Lower lobe of right lung (tissue), 2 donors: ENCODE results near the gene KIF6. TPM values are rescaled to one million over a fixed set of nuclear protein-coding genes. Genes with fewer than 3 reads are reported as not detected.

ENCODE experiments used
- ATAC-seq, 2 donors: fragments of 200-7000 bp; cut with Tn5 transposase; one replicate each; pipeline ENCODE4 v1.9.1; 2020 to 2022; ENCODE audit warnings: mild to moderate bottlenecking in 2 of 2, moderate library complexity in 2 of 2
- DNase-seq: peaks from one replicate; pipeline ENCODE4 v3.0.0-alpha.2; 2020
- H3K27ac ChIP-seq: fragments of 200-600 bp; one replicate; pipeline ENCODE4 v1.8.0; 2022
- H3K27me3 ChIP-seq: fragments of 200-600 bp; one replicate; pipeline ENCODE4 v1.8.0; 2022; ENCODE audit warnings: low read depth
- H3K36me3 ChIP-seq: fragments of 200-600 bp; one replicate; pipeline ENCODE4 v1.8.0; 2022; ENCODE audit warnings: mild to moderate bottlenecking
- H3K4me1 ChIP-seq: fragments of 200-600 bp; one replicate; pipeline ENCODE4 v1.8.0; 2022
- H3K4me3 ChIP-seq: fragments of 200-600 bp; one replicate; pipeline ENCODE4 v1.8.0; 2022; ENCODE audit warnings: mild to moderate bottlenecking
- H3K9me3 ChIP-seq: fragments of 200-600 bp; one replicate; pipeline ENCODE4 v1.8.0; 2022
- CTCF ChIP-seq: fragments of 200-600 bp; IDR thresholded peaks from one replicate; pipeline ENCODE4 v1.8.0; 2022; ENCODE audit warnings: antibody characterized with exemption, mild to moderate bottlenecking
- intact Hi-C: fragments of 100-400 bp; cut with DNase I; formaldehyde crosslinking; loops from one replicate; pipeline ENCODE4 v1.11.0; 2022
- total RNA-seq: library from RNA; stranded (reverse); fragmentation: NEBNext Ultra II Directional; extraction: Animal tissue kit (Norgen Biotek cat#: 25700); gene quantifications from one replicate; pipeline ENCODE4 v1.2.1, GENCODE V29; 2021
- donor health status: DM: no; HTN: yes; CAD: no; lungs with severe emphysema.

The KIF6 gene
- total RNA-seq, 1 donor from 2014 or later = 2.5 TPM

DNA sequence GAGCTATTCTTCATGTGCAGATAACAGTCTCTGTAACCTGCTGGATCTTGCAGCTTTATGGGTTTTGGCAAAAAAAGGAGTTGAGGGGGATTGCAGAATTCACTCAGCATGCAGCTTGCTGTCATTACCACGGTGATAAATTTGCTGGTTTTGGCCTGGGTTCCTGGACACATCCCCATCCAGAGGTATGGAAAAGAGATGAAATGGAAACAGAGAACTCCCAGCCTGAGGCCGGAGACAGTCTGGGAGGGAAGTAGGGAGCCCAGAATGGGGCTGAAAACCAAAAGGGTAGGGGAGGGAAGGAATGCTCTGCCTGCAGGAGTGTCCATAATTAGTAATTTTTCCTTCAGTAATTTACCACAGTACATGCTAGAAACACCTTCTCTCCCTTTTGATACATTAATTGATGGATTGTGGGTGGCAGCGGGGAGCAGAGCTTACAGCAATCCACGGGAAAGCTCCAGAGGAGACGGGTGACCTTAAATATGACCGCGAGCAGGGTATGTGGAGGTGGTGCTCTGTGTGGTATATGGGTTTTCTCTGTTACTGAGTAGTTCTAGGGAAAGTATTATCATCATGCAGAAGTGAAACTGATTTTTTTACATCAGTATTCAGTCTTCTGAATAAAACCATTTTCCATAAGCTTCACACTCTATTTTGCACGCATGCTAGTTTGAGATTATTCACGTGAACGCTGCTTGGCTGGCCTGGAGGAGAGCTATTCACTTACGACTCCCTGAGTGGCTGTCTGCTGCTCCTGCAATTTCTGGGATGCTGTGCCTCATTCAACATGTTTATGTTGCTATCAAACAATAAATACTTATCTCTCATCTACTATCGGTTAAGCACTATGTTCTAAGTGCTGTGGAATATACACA, 336.4 kb downstream of the KIF6 start:
- intact Hi-C loops = no loop called here
- no peak for DNase-seq

GRCh38 chr6:39387785-39388184, 337.4 kb downstream of the KIF6 start:
- intact Hi-C loops = no loop called here
- Histone ChIP-seq H3K4me1 (no peaks in the 10 kb centered on the region), H3K36me3 (no peaks in the 10 kb centered on the region), H3K27ac (no peak overlapping the region), H3K27me3 (no peaks in the 10 kb centered on the region), H3K9me3 (no peaks in the 10 kb centered on the region), H3K4me3 (no peak overlapping the region)
- no peak for DNase-seq
- no peak for TF ChIP-seq CTCF
- ATAC-seq = no peak

More for the DNA sequence above, 336.4 kb downstream of the KIF6 start:
- TF ChIP-seq CTCF = no peak
- no peak for ATAC-seq
- Histone ChIP-seq H3K36me3 (no peaks in the 10 kb centered on the region), H3K27ac (no peak overlapping the region), H3K27me3 (no peaks in the 10 kb centered on the region), H3K4me3 (no peak overlapping the region), H3K9me3 (no peaks in the 10 kb centered on the region), H3K4me1 (no peaks in the 10 kb centered on the region)

DNA sequence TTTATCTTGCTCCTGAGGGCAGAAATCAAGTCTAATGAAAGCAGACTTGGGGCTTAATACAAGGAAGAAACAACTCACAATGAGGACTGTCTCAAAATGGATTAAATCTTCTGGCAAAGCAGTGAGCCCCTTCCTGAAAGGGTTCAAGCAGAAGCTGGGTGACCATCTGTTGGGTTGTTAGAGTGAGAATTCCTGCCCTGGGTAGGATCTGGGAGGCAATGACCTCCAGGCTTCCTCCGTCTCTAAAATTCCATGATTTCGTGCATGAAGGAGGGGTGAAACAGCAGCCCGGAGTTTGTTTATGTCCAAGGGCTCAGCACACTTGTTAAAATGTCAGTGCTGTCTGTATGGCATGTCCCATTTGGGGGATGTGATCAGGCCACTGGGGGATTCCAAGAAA, 338.7 kb downstream of the KIF6 start:
- intact Hi-C loops = no loop called here
- no peak for DNase-seq
- no peaks in the 10 kb centered on the region for H3K27me3 ChIP-seq
- no peak for ATAC-seq
- no peaks in the 10 kb centered on the region for H3K4me1 ChIP-seq
- no peaks in the 10 kb centered on the region for H3K36me3 ChIP-seq
- H3K9me3 ChIP-seq = no peaks in the 10 kb centered on the region
- H3K27ac ChIP-seq = no peak overlapping the region
- no peak for TF ChIP-seq CTCF
- no peak overlapping the region for H3K4me3 ChIP-seq

DNA sequence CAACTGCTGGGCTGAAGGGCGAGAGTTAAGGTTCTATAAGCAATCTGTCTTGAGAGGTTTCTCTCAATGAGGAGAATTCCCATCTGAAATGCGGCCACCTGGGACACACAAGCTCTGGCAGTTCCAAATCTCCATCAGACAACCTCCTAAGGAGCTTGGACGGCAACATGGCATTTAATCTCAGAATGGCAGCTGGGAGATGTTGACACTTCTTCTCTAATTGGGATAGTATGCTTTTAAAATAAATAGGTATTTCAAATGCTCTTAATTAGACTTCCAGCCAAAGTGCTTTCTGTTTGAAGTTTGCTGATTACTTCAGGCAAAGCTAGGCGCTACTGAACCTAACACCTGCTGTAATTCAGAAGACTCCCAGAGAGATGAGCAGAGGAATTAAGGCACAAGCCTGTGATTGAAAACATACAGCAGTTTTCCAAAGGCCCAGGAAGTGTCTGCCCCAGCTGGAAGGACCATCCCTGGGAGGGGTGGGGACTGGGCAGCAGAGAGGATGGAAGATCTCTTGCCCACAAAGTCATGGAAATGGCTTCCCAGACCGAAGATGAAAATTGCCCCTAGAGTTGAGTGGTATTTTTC, 343.6 kb downstream of the KIF6 start:
- ATAC-seq (no peak), DNase-seq (no peak)
- TF ChIP-seq CTCF = no peak
- Histone ChIP-seq H3K27me3 (no peaks in the 10 kb centered on the region), H3K27ac (no peak overlapping the region), H3K4me3 (no peak overlapping the region), H3K36me3 (no peaks in the 10 kb centered on the region), H3K4me1 (peaks cover 3% of the 10 kb centered on the region), H3K9me3 (no peaks in the 10 kb centered on the region)
- intact Hi-C loops = no loop called here

DNA sequence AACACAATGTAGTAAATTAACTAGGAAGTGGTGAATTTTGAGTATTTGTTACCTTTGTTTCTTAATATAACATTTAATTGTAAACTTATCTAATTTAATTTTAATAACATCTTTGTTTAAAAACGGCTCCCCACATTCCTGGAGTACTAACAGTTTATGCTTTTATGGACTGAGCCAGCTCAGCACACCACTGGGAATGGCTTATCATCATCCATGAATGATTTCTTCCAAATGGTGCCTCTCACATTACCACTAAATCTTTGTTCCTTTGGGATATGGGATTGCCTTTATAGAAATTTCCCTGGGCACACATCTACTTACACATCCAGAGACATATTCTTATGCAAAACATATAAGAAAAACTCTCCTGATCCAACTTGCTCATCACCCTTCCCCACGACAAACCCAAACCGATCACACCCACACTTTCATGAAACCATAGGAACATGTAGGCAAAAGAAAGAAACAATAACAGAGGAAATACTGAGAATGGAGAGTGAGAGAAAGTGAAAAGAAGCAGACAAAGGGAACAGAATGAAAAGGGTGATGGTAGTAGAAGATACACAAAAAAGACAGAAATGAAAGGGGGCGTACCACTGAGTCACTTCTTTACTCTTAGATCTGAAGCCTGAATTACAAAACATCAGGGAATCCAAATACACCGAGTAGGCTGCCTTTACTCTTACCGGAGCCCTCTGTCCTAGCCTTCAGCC, 344.2 kb downstream of the KIF6 start:
- Histone ChIP-seq H3K4me3 (no peak overlapping the region), H3K36me3 (no peaks in the 10 kb centered on the region), H3K27ac (no peak overlapping the region), H3K27me3 (no peaks in the 10 kb centered on the region), H3K4me1 (peaks cover 3% of the 10 kb centered on the region), H3K9me3 (no peaks in the 10 kb centered on the region)
- DNase-seq (no peak), ATAC-seq (no peak)
- intact Hi-C loops = no loop called here
- no peak for TF ChIP-seq CTCF
